Stimulated activated CD4-positive, alpha-beta T cell treated with anti-CD3 and anti-CD28 coated beads, TNF-alpha, amount 100 ng/mL, for 1 hour (primary cell): Measurements from ENCODE around the gene DEAF1.
A peak's percentile ranks its signal among the peaks of the same experiment; 100 is the strongest.
"Not testable (repeated sequence)": the region's sequence is repeated elsewhere in the genome, so short reads cannot be mapped to it uniquely, and the experiment has no call there.

ENCODE experiments used
- DNase-seq, 3 donors: peaks; one replicate each; pipeline ENCODE4 v3.0.0-alpha.2; 2020; ENCODE audit warnings: low read depth in 3 of 3, low spot score in 1 of 3

The DEAF1 gene, protein sequence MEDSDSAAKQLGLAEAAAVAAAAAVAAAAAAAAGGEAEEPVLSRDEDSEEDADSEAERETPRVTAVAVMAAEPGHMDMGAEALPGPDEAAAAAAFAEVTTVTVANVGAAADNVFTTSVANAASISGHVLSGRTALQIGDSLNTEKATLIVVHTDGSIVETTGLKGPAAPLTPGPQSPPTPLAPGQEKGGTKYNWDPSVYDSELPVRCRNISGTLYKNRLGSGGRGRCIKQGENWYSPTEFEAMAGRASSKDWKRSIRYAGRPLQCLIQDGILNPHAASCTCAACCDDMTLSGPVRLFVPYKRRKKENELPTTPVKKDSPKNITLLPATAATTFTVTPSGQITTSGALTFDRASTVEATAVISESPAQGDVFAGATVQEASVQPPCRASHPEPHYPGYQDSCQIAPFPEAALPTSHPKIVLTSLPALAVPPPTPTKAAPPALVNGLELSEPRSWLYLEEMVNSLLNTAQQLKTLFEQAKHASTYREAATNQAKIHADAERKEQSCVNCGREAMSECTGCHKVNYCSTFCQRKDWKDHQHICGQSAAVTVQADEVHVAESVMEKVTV

DNA sequence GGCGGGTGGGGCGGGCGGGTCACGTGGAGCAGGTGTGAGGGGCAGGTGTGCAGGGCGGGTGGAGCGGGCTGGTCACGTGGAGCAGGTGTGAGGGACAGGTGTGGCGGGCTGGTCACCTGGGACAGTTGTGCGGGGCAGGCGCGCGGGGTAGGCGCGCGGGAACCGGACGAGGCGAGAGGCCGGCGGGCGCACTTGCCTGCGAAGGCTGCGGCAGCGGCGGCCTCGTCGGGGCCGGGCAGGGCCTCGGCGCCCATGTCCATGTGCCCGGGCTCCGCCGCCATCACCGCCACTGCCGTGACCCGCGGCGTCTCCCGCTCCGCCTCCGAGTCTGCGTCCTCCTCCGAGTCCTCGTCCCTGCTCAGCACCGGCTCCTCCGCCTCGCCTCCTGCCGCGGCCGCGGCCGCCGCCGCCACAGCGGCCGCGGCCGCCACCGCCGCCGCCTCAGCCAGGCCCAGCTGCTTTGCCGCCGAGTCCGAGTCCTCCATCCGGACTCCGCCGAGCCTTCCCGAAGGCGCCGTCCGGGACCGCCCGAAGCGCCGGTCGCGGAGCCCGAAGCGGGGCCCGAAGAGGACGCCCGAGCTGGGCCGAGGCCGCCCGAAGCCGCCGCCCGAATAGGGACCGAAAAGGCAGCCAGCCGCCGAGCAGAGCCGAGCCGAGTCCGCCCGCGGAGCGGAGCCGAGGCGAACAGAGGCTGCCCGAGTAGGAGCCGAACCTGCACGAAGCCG lies at the start of gene DEAF1:
DEAF1 (minus strand) TSS at position 660 of the 725 bp plus-strand sequence; CDS start at position 485, 175 bp downstream.
- peak; percentile 95 to 99 (median 99) for DNase-seq

DNA sequence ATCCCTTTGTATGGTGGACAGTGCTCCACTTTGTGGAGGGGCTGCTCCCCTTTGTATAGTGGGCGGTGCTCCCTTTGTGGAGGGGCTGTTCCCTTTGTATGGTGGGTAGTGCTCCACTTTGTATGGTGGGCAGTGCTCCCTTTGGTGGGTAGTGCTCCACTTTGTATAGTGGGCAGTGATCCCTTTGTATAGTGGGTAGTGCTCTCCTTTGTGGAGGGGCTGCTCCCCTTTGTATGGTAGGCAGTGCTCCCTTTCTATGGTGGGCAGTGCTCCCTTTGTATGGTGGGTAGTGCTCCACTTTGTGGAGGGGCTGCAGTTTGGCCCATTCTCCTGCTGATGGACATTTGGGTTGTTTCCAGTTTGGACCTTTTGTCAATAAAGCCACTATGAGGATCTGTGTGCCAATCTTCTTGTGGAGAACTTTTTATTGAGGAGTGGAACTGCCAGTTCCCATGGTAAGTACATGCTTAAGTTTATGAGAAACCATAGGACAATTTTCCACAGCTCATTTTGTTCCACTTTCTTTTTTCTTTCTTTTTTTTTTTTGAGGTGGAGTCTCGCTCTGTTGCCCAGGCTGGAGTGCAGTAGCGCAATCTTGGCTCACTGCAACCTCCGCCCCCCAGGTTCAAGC lies 47.7 kb upstream of the DEAF1 start:
- no peak for DNase-seq

DNA sequence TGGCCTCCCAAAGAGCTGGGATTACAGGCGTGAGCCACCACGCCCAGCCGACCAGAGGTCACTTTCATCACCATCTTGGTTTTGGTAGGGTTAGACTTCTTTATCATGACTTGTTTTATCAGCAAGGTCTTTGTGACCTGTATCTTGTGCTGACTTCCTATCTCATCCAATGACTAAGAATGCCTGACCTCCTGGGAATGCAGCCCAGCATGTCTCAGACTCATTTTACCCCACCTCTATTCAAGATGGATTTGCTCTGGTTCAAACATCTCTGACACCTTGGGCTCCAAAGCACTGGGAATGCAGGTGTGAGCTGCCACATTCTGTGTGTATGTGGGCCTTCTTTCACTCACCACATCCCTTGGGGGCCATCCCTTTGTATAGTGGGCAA lies 47.1 kb upstream of the DEAF1 start:
- no peak for DNase-seq

DNA sequence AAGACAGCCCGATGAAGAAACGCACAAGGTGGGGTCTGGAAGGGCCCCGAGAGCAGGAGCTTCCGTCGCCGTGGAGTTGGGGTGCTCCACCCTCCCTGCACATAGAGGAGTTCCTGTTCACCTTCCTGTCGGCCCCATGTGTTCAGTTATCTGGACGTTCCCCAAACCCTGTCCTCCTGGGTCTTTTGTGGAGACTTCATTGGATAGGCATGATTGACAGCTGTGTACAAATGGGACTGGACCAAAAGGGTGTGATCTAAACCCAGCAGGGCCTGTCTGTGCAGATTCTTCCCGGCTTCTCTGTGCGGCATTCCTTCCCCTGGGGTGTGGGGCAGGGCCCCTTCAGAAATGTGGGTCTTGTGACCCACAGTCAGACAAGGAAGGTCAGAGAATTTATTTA lies 42.9 kb upstream of the DEAF1 start:
- not testable (repeated sequence) for DNase-seq

DNA sequence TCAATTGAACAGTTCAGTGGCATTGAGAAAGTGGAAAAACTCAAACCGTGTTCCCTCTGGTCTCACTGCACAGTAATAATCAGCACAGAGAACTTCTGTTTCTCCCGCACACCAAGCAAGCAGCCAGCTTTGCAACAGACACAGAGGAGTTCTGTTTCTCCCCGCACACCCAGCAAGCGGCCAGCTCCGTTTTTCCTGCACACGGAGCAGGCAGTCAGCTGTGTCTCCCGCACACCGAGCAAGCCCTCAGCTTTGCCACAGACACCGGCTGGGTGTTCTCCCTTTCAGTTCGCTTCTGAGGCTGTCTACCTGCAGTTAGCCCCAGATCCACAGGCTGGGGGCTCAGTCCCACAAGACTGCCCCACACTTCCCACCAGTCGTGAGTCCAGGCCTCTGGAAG lies 42.3 kb upstream of the DEAF1 start:
- DNase-seq, result no peak

DNA sequence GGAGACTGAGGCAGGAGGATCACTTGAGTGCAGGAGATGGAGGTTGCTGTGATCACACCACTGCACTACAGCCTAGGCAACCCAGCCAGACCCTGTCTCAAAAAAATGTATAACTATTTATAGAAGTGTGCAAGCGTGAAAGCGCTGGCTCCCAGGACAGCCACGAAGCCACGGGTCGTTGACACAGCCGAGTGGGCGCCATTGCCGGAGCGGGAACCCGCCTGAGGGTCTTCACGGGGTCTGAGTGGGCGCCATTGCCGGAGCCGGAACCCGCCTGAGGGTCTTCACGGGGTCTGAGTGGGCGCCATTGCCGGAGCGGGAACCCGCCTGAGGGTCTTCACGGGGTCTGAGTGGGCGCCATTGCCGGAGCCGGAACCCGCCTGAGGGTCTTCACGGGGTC lies 39.5 kb upstream of the DEAF1 start:
- not testable (repeated sequence) for DNase-seq

DNA sequence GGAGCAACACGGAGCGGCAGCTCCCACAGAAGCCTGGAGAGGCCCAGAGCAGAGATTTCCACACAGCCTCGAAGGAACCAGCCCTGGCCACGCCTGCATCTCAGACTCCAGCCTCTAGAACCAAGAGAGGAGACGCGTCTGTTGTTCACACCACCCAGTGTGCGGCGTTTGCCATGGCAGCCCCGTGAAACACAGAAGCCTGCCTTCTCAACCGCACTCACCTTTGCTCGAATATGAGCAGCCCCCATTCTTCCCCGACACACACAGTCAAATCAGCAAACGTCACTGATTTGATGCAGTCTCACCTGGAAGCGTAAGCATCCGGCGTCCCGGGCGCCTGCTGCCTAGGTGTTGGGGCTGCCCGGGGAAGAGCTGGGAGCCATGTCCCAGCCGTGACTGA lies 38.0 kb upstream of the DEAF1 start:
- no peak for DNase-seq

DNA sequence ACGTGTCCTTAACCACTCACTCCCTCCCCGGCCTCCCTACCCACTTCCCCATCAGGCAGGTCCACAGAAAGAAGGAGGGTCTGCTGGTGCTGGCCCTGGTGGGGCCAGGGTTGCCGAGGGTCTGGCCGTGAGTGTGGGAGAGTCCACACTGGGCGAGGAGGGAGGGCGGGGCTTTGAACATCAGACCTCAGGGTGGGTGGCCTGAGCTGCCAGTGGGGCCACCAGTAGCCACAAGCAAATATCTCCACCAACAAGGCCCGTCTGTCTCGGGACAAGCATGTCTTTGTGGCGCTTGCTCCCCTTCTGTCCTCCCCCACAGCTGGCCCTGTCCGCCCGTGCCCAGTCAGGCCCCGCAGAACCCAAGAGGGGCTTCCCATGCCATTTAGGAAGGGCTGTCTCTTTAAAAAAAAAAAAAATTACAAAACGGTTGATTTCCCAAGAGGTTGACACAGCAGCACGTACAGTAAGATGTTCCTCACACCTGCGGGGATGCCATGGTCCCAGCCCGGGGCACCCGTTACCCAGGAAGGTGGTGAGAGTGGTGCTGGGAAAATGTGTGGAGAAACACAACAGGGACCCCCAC lies 34.6 kb upstream of the DEAF1 start:
- DNase-seq, result no peak

DNA sequence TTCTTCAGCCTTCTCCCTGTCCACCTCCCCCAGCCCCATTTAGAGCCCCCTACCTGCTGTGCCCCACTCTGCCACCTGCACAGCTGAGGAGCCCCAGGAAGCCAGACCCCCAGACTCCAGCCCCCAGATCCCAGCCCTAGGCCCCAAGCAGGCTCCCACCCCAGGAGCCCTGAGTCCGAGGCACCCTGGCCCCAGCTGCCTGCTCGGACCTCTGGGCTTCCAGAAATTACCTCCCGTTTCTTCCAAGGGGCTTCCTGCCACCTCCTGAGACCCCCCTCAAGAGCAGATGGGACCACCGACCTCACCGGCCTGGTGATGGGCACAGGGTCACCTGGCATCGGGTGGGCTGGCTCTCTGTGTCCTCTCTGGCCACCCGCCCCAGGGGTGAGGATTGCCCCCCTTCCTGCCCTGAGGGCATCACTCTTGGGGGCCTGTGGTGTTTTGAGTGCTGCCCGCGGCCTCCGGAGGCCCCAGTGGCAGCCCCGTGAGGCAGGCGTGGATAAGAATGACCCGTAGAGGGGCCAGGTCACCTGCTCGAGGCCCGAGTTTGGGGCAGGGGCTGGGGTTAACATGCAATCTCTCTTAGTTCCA lies 34.0 kb upstream of the DEAF1 start:
- no peak for DNase-seq

DNA sequence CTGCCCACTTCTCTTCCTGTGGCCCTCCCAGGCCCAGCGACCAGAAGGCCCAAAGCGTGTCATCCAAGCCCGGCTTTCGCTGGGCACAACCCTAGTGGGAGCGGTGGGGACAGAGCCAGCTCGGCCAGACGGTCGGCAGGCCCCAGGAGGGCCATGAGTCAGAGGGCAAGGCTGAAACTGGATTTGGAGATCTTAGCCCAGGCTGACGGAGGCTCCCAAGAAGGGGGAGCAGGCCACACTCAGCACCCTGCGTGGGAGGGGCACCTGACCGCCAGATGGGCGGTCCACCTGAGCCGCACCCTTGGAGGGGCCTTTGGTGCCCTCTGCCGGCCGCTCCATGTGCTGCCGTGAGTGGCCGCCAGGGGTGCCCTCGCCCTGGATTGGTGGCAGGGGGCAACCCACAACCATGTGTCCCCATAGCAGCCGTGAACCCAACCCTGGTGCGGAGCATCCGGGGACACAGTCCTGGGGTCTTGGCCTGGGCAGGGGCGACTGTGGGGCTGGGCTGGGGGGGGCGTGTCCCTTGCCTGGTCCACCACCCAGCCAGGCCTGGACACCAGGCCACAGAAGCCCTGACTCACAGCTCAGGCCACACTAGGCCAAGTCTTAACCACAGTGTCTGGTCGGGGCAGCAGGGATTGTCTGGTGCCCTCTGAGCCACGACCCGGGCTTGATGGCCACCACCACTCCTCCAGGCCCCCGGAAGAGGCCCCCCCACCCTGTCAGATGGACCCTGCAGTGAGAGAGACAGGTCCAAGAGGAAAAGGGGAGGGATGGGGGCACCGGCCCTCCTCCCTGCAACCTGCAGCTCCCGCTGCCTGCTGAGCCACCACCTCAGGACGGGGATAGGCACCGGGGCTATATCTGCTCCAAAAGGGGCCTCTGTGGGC lies 33.1 kb upstream of the DEAF1 start:
- DNase-seq, result peak; percentile 48 to 76 (median 54)

DNA sequence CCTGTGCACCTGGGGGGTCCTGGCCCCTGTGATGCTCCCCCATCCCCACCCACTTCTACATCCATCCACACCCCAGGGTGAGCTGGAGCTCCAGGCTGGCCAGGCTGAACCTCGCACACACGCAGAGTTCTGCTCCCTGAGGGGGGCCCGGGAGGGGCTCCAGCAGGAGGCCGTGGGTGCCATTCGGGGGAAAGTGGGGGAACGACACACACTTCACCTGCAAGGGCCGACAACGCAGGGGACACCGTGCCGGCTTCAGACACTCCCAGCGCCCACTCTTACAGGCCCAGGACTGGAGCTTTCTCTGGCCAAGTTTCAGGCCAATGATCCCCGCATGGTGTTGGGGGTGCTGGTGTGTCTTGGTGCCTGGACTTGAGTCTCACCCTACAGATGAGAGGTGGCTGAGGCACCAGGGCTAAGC lies 32.3 kb upstream of the DEAF1 start:
- DNase-seq, result no peak

DNA sequence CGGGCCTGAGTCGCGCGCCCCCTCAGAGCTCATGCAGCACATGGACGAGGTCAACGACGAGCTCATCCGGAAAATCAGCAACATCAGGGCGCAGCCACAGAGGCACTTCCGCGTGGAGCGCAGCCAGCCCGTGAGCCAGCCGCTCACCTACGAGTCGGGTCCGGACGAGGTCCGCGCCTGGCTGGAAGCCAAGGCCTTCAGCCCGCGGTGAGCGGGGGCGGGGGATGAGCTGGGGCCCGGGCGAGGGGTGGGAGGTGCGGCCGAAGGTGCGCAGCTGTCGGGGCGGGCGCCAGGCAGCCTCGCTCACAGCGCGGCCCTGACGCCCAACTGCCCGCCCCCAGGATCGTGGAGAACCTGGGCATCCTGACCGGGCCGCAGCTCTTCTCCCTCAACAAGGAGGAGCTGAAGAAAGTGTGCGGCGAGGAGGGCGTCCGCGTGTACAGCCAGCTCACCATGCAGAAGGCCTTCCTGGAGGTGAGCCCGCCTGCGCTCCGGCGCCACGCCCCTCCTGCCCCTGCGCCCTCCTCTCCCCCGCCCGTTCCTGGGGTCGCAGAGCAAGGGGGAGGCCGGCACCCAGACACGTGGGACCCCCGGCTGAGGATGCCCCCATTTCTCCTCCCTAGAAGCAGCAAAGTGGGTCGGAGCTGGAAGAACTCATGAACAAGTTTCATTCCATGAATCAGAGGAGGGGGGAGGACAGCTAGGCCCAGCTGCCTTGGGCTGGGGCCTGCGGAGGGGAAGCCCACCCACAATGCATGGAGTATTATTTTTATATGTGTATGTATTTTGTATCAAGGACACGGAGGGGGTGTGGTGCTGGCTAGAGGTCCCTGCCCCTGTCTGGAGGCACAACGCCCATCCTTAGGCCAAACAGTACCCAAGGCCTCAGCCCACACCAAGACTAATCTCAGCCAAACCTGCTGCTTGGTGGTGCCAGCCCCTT lies 31.5 kb upstream of the DEAF1 start:
- no peak for DNase-seq

DNA sequence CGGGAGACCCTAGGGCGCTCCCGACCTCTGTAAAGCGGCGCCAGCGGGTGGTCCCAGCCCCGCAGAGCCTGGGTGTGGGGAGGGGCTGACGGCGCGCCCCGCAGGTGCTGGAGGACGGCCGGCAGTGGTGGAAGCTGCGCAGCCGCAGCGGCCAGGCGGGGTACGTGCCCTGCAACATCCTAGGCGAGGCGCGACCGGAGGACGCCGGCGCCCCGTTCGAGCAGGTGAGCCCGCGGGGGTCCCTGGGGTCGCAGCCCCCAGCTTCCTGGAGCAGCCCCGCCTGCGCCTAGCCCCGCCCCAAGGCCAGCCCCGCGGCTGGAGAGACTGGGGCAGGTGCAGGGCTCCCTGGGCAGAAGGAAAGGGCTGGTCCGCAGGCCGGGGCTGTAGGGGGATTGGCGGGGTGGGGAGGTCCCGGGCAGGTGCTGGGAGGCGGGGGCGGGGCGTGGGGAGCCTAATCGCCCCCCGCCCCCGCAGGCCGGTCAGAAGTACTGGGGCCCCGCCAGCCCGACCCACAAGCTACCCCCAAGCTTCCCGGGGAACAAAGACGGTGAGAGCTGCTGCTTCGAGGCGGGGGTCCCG lies 30.7 kb upstream of the DEAF1 start:
- DNase-seq, result no peak

DNA sequence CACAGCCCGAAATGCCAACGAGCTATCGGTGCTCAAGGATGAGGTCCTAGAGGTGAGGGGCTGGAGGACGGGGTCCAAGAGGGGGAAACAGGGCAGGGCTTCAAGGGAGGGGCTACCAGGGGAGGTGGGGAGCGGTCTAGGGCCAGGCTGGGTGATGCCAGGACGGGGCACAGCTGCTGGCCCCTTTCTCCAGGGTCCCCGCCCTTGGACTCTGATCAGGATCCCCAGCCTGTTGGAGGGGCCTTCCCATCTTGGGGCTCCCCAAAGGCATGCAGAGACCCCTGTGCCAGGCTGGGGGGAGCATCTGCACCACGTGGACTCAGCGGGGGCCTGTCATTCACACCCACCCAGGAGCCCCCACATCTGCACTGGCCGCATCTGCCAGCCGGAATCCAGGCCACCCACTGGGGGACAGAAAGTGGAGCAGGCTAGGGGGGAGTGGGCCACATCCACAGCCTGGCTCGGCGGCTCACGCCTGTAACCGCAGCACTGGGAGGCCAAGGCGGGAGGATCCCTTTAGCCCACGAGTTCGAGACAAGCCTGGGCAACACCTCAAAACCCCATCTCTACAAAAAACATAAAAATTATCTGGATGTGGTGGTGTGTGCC lies 29.9 kb upstream of the DEAF1 start:
- DNase-seq, result no peak

DNA sequence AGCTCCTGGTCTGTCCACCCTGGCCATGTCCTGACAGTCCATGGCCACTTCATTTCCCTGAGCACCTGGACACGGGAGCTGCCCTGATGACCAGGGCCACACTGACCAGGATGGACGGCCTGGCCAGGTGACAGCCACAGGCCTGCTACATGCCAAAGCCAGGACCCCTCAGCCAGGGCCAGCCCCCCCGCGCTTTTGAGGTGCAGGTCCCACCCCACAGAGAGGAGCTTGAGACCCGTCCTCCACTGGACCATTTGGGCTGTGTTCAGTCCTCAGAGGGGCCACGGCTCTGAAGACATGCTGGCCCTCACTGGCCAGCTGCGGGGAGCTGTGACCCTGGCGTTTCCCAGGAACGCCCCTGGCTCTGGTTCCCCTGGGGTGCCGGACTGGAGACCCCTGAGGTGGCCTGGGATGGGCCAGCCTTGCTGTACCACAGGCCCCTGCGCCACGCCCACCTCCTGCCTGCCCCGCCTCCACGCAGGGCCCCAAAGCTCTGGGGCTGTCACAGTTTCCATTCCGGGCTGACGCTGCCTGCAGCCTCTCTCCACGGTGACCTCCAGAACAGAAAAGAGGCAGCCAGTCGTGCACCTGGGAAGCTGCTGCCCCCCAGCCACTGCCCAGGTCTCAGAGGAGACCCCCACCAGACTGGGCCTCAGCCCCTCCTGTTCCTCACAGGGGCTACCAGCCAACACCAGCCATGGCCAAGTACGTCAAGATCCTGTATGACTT lies 29.2 kb upstream of the DEAF1 start:
- no peak for DNase-seq

DNA sequence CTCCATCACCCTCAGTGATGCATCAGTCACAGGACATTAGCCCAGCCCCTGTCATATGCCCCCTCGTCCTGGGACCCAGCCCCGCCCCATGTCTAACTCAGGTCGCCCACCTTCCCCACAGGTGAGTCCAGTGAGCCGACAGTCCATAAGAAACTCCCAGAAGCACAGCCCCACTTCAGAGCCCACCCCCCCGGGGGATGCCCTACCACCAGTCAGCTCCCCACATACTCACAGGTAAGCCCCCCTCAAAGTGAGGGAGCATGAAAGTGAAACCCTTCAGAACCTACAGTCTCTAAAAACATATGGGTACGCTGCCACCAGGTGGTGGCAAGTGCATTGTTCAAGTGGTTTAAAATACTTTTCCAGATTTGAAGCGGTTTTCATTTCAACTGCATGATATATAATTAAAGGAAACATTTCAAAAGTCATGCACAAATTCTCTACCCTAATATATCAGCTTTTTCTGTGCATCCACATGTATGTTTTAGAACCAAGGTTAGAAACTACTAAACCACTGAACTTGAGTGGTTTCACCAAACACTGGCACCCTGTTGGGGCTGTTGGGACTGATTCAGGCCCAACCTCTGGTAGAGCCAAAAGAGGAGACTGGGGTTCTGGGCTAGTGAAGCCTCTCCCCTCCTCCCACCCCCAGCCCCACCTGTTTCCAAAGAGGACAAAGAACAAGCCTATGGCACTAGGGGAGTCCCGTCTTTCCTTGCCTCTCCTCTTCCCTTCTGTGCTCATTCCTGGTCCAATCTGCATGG lies 28.3 kb upstream of the DEAF1 start:
- DNase-seq, result no peak

DNA sequence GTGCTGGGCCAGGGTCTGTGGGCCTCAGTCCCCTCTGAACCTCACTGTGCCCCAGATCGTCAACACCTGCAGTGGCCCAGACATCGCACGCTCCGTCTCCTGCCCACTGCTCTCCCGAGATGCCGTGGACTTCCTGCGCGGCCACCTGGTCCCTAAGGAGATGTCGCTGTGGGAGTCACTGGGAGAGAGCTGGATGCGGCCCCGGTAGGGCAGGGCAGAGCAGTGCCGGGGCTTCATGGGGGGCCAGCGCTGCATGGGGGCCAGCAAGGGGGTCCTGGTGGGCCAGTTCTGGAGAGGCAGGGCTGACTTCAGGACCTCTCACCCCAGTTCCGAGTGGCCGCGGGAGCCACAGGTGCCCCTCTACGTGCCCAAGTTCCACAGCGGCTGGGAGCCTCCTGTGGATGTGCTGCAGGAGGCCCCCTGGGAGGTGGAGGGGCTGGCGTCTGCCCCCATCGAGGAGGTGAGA lies 27.4 kb upstream of the DEAF1 start:
- no peak for DNase-seq
